NCI-H2107 (cell line): ENCODE results near the gene SACS.
"Not testable (repeated sequence)": the region's sequence is repeated elsewhere in the genome, so short reads cannot be mapped to it uniquely, and the experiment has no call there.

Source experiments
- DNase-seq: peaks from one replicate; lab custom pipeline; 2025; lab: John Stamatoyannopoulos, UW

The SACS gene

DNA sequence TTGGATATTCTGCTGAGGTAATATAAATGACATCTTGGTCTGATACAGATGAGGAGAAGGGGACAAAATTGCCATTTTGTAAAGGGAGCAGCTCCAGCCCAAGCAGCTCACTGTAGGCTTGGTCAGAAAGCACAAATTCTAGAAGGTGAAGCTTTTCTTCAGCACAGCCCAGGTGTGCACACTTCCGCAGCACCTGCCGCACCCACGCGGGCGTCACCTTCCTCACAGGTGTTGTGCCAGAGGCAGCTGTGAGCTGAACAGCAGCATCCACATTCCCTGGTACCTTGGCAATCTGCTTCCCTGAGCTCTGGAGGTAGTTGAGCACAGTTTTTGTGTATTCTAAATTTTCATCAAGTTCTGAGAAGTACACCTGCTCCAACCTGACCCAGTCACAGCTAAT is 79.0 kb downstream of the SACS start:
- no peak for DNase-seq

DNA sequence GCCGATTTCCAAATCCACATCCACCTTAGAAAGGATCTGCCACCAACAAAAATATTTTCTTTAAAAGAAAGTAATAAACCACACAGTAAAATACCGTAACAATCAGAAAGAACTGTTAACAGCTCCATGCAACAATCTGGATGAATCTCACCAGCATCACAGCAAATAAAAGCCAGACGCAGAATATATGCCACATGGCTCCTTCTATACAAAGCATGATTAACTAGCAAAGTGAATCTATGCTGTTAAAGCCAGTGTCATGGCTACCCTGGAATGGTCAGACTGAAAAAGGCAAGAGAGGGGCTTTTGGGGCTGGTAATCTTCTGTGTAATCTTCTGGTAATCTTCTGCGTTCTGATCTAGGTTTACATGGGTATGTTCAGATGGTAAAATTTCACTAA is 81.3 kb downstream of the SACS start:
- DNase-seq, result no peak

DNA sequence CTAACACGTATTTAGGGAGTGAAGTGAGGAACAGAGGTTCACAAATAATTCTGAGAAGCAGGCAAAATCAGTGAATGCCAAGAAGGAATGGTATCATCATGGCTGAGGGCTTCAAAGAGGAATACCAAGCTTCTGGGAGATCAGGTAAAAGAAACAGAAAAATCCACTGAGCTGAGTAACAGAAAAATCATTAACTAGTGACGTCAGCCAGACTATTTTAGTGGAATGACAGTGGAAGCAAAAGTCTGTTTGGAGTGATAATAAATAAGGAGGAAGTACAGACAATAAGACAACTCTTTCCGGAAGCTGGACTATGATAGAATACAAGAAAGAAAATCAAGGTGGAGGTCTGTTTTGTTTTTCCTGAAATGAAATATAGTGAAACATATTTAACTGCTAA is 83.5 kb downstream of the SACS start:
- DNase-seq, result no peak

DNA sequence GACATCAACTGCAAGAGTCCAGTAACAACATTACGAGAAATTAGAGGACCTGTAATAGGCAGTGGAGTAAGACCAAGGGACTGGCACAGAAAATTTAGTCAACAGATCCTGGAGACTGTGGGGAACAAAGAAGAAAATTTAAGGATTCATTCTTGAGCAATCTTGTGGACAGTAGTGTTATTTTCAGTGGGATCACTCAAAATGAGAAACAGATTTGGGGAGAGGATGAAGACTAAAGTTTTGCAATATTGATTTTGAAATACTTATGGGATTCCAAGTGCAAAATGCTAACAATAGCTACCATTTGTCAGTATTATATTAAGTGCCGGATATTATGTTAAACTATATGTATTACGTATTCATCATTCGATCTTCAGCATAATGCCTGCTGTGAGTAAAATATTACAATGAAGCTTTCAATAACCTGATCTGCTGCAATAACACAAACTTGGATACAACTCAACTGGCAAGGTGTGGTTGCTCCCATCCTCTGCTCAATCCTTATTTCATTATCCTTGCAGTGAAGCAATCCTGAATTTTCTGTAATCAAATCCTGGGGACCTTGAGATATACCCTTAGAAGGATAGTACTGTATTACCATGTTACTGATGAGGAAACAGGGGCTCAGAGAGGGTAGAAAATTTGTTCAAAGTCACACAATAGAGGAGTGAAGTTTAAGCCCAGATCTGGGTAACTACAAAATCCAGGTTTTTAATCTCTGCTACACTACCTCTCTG is 84.2 kb downstream of the SACS start:
- DNase-seq, result no peak

DNA sequence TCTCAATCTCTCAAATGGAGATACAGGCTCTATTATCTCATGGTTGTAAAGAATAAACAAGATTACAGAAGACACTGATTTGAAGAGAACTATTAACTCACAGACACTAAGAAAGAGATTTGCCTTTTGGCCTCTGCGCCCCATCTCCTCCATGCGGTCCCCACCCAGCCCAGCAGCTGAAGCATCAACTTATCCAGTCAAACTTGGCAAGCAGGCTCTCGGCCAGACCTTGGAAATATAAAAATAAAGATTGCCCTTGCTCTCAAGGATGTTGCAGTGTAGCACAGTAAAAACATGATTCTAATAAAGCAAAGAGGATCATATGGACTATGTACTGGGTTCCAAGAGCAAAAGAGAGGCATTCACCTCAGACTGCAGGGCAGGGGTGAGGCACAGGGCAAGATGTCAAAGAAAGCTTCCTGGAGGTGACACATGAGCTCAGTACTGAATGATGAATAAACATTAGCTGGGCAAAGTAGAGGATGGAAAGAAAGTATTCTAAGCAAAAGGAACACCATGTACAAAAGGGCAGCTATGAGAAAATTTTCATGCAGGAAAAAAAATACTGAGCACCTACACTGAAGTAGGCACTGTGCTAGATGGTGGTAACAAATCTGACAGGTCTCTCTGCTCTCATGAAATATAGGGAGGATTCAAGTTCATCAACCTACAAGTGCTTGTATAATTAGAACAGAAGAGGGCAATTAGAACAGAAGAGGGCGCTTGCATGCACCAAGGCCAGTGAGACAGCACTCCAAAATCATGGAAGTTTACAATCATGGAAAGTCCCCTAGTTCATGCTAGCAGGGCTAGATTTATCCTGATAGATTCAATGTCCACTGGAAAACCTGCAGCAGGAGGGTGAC is 85.0 kb downstream of the SACS start:
- DNase-seq, result no peak

DNA sequence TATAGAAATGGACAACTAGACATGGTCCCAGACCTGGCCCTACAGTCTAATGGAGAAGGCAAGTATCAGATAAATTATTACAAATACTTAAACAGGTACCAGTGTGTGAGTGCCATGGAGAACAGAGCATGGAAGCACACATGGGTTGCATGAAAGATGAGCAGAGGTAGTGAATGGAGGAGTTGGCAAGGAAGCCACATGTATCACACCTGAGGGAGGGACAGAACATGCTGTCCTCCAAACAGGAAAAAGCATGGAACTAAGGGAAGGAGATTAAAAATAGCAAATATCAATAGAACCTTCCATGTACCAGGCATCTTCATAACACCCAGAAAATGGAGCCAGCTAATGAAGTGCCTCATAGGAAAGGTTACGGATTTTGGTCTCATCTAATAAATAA is 85.9 kb downstream of the SACS start:
- DNase-seq, result no peak

DNA sequence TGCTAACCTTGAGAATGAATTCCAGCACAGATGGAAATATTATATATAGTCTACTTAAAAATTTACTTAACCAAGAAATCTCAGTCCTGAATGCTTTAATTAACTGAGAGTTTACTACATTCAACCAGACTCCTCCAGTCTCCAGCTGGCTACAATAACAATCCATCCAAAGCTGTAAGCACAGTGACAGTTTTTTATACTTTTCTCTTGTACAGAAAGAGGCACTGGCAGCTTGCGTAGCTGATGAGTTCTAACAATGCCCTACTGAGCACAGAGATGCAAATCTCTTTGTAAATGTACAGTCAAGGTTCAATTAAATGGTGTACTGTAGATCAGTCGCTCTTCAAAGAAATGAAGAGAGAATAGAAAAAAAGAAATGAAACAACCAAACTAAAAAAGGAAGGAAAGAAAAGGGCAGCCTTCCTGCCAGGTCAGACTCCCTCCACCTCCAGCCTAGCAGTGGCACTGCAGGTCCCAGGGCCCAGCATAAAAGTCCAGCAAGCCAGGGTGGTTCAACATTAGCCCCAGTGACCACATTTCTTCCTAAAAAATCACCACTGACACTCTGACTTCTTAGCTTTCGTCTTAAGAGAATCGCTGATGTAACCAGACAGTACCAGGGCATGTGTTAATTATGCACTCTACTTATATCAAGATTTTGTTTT is 88.4 kb downstream of the SACS start:
- DNase-seq, result no peak

DNA sequence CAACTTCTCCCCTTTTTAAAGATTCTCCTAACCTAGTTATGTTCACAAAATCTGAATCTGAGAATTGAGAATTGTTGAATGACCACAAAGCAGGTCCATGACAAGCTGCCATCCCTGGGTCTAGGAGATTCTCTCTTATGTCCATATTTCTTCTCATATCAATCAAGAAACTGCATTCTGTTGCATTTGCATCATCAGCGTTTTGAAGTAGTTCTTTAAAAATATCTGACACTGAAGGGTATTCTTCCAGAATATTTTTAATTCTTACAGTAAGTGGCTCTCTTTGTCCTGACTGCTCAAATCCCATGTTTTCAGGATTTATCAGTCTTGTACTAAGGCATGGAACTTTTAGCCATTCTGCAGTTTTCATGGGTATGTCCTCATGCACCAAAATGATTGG is 94.3 kb downstream of the SACS start:
- no peak for DNase-seq

DNA sequence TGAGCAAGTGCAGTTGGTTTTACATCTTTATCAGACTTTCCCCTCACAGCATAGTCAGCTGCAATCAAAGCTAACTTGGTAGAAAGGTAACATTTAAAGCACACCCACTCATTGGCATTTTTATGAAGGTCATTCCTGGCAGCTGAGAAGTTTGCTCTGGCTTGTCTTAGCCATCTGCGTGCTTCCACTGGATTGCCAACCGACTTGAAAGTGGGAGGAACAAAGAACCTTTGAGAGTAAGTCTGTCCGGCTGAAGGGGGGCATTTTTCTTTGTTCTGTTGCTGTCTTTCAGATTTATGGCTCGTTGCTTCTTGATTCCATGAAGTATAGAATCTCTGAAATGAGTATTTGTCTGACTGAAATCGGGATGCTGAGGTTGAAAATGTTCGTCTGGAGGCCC is 103.1 kb downstream of the SACS start:
- no peak for DNase-seq

DNA sequence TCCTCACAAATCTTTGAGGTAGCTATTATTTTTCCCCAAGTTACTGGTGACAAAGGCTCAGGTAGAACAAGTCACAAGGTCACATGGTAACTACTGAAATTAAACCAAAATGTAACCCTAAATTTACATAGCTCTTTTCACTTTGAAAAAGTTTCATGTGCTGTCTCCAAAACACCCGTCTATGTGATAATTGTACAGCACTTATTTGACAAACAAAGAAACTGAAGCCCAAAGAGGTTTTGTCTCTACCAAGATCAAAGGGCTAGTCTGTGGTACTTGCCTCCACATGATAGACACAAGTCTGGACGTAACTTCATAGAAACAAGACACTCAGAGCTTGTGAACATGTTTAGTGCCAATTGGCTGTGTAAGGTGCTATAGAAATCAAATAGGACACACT is 108.3 kb downstream of the SACS start:
- no peak for DNase-seq

DNA sequence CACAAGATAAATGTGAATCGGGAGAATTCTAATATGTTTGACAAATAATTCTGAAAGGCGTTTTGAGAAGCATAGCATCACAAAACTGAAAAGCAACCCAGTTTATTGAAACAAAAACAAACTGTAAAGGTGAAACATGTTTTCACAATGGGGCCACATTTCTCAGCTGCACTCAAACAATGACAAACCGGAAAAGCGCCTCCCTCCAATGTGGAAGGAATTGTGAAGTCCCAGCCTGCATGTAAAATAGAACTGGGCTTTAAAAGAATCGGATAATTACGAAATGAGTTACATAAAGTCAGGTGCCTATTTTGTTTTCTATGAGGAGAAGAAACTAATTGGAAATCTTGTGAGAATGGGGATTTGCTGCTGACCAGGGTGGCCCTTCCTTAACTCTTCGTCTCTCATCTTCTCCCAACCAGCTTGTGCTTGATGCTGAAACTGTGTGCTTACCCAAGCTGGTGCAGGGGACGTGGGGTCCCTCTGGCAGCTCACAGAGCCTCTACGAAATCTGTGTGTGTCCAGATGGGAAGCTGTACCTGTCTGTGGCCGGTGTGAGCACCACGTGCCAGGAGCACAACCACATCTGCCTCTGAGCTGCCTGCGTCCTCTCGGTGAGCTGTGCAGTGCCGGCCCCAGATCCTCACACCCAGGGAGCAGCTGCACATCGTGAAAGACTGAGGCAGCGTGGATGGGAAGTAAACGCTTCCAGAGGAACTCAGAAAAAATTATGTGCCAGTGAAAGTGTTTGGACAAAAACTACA is 109.4 kb downstream of the SACS start:
- no peak for DNase-seq

DNA sequence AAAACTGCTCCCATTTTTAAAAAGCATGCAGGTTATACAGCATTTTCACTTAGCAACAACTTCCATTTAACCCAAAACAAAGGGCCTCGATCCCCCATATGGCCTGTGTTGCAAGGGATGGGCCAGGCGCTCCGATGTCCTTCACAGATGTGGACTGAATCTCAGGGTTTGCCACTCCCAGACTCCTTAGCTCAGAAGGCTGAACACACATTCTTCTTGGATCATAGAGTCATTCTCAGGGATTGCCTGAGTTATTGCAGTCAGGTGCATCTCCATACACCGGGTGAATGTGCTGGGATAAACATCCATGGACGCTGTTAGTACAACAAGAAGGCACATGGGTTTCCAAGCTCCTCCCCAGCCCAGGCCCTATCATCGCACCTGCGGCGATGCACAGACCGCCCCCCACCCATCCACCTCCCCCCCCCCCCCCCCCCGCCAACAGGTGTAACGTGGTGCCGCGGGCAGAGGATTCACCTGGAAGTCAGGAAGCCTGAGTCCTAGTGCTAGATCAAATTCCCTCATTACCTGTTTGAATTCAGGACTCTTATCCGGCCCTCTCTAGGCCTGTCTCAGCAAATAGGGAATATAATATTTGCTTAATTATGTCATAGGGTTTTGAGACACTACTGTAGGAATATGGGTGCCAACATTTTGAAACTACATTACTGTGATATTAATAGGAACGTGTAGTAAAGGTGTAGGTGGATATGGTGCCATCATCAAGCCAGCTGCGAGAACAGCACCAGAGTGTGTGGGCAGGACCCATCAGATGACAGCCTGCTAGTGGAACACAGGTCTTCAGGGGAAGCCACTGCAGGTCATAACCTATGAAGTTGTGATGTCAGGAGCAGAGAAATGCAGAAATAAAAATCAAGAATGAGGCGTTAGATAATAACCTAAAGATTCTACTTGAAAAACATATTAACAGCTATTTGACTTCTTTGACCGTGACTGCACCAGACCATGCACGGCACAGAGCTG is 110.9 kb downstream of the SACS start:
- no peak for DNase-seq

DNA sequence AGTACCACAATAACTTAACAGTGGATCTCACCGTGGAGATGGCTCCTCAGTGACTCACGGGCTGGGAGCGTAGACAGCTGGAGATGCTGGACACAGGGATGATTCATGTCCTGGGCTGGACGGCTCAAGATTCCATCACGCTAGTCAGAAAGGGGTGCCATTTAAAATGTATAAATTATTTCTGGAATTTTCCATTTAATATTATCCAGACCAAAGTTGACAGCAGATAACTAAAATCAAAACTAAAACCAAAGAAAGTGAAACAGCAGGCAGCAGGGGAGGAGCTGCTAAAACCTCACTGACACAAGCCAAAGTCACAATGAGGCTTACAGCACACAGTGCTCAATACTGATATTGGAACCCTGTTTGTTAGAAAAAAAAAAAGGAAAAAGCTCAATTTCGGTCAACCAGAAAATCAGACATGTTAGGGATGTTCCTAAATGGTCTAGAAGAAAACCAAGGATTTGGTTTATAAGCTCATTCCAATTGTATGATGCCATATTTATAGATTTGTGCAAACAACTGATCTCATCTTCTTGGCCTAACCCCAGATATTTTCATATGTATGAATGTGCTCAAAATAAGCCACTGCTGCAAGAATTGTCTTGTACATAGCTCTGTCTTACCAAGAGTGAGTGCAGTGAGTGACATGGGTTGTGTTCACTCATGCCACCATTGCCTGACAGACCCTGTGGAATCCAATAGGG is 111.8 kb downstream of the SACS start:
- no peak for DNase-seq

DNA sequence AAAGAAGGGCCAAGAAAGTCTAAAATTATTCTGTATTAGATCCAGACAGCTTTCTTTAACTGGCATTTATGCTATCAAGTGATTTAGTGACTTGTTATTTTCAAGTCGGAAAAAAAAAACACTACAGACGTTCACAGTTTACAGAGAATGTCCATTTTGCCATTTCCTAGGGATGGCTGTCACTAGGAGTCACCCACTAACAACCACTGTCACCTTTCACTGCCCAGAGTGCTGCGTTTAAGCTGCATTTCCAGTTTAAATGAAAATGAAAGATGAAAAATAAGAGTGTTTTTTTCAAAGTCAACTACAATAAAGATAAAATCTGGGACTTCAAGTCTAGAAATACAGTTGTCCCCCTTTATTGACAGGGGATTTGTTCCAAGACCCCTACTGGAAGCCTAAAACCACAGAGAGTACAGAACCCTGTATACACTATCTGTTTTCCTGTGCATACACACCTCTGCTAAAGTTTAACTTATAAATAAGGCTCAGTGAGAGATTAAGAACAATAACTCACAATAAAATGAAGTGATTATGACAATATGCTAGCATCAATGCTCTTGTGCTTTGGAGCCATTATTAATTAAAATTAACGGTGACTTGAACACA is 112.5 kb downstream of the SACS start:
- no peak for DNase-seq

DNA sequence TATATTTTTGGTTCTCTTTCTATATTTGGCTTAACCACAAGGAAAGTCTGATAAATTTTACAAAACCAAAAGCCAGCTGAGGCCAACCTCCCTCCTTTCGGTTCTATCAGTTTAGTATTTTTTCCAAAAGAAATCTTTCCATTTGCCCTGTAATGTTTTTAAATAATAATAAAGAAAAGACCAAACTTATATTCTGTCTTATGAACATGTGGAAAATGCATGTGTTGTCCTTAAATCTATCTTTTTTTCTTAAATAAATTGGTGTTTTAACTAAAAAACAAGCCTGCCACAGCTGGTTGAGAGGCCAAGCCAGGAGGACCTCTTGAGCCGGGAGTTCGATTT is 113.6 kb downstream of the SACS start:
- no peak for DNase-seq

DNA sequence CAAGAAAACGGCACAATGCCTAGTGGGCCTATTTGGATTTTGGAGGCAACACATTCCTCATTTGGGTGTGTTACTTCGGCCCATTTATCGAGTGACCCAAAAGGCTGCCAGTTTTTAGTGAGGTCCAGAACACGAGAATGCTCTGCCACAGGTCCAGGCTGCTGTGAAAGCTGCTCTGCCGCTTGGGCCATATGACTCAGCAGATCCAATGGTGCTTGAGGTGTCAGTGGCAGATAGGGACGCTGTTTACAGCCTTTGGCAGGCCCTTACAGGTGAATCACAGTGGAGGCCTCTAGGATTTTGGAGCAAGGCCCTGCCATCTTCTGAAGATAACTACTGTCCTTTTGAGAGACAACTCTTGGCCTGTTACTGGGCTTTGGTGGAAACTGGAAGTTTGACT is 118.7 kb downstream of the SACS start:
- not testable (repeated sequence) for DNase-seq

DNA sequence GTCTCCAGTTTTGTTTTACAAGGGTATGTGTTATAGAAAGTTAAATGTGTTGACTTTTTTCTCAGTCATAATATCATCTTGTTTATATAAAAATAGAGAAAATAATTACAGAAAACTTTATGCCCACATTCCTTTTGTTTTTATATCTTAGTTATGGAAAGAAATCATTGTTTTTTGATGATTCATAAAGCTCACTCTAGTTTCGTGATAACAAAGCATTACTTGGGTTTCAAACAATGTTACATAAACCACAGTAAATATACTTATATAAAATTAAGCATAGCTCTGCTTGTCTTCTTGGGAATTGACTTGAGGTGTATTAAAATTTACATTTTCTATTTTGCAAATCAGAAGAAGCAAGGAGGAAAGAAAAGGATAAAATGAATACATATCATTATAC is 140.9 kb downstream of the SACS start:
- no peak for DNase-seq

DNA sequence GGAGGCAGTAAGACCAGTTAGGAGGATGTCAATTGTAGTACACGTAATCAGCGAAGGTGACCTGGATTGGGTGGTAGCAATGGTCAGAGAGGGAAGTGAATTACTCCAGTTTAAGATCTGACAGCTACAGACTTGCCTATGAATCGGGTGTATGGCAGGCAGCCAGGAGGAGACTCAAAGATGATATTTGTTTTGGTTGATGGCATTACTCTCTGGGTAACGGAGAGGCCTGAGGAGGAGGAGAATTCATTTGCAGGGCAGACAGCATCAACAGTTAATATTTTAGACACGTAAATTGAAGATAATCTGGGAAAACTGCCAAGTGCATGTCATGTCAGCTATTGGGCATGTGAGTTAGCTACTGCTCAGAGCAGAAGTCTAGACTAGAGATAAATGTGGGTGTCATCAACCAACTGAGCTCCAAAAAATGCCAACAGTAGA is 143.6 kb downstream of the SACS start:
- no peak for DNase-seq

DNA sequence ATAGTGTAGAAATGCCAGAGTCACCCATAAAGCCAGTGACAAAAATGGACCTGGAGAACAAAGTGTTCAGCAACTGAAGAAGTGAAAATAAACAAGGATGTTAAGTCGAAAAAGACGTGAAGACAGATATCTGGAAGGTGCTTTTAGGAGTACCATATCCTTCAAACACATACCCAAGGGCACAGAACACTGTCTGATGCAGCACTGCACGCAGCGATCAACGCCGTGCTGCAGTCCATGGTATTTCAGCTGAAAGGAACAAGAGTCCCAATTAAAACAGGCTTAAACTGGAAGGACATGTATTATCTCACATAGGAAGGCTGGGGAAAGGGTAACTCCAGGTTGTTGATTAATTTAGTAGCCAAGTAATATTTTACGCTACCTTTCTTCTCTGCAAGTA is 144.5 kb downstream of the SACS start:
- no peak for DNase-seq

DNA sequence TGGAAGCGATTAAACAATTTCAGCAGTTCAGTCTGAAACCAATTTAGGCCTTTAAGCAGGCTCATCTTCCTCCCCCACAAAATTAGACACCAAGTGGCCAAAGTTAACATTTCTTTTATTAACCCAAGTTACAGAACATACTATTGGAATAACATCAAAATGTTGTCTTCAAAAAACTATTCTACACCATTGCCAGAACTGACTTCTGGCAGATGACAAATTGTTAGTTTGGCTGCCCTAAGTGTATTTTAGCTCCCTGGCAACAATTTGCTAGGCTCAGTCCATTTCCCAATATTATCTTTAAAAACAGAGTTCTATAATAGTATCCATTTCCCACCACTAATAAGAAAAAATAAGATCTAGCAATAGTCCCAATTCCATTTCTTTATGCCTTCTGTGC is 144.9 kb downstream of the SACS start:
- DNase-seq, result no peak
